Ishikawa (cell line): ENCODE data around the gene COL26A1.

Experiments used
- CEBPB ChIP-seq: IDR thresholded peaks from 2 replicates; pipeline ENCODE4 v1.6.1; 2012
- CREB1 ChIP-seq: IDR thresholded peaks from 2 replicates; pipeline ENCODE4 v1.6.1; 2012; ENCODE audit warnings: low read depth
- EGR1 ChIP-seq: IDR thresholded peaks from 2 replicates; pipeline ENCODE4 v1.6.1; 2012
- EP300 ChIP-seq: IDR thresholded peaks from 2 replicates; pipeline ENCODE4 v1.6.1; 2012; ENCODE audit warnings: borderline replicate concordance
- FOXM1 ChIP-seq: IDR thresholded peaks from 2 replicates; pipeline ENCODE4 v1.6.1; 2012; ENCODE audit warnings: low read depth, borderline replicate concordance
- NFIC ChIP-seq: IDR thresholded peaks from 2 replicates; pipeline ENCODE4 v1.6.1; 2012
- RAD21 ChIP-seq: IDR thresholded peaks from 2 replicates; pipeline ENCODE4 v1.6.1; 2012; ENCODE audit warnings: low read depth
- REST ChIP-seq: IDR thresholded peaks from 2 replicates; pipeline ENCODE4 v1.6.1; 2012; ENCODE audit warnings: low read depth, mild to moderate bottlenecking
- TAF1 ChIP-seq: IDR thresholded peaks from 2 replicates; pipeline ENCODE4 v1.6.1; 2012; ENCODE audit warnings: low read depth, mild to moderate bottlenecking
- TCF12 ChIP-seq: IDR thresholded peaks from 2 replicates; pipeline ENCODE4 v1.6.1; 2012; ENCODE audit warnings: low read depth
- TEAD4 ChIP-seq: IDR thresholded peaks from 2 replicates; pipeline ENCODE4 v1.6.1; 2012
- USF1 ChIP-seq: IDR thresholded peaks from 2 replicates; pipeline ENCODE4 v1.6.1; 2012
- YY1 ChIP-seq: IDR thresholded peaks from 2 replicates; pipeline ENCODE4 v1.6.1; 2012; ENCODE audit warnings: low read depth
- ZBTB7A ChIP-seq: IDR thresholded peaks from 2 replicates; pipeline ENCODE4 v1.6.1; 2012; ENCODE audit warnings: low read depth
- TF ChIP-seq, protein P1 (sequence below): IDR thresholded peaks from 2 replicates; pipeline ENCODE4 v1.6.1; 2012

COL26A1 gene

DNA sequence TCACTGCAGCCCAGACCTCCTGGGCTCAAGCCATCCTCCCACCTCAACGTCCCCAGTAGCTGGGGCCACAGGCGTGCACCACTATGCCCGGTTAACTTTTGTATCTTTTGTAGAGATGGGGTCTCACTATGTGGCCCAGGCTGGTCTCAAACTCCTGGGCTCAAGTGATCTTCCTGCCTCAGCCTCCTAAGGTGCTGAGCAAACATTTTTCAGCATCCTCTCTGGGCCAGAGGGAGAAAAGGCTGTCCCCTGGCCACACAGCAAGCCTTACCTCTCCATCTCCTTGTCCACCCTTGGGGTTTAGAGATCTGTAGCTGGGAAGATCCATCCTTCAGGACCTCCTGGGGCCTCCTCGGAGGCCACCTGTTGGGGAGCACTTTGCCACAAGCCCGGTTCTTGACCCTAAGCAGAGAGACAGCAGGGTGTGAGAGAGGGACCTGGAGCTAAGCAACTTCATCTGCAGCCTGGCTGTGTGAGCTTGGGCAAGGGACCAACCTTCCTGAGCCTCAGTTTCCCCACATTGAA, 180.6 kb downstream of the COL26A1 start:
- TF ChIP-seq YY1 (no peak), EGR1 (no peak), REST (no peak), CEBPB (no peak), TAF1 (no peak), TEAD4 (no peak), FOXM1 (no peak)

- TF ChIP-seq TAF1 = no peak
- TF ChIP-seq, protein P1, sequence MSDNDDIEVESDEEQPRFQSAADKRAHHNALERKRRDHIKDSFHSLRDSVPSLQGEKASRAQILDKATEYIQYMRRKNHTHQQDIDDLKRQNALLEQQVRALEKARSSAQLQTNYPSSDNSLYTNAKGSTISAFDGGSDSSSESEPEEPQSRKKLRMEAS = no peak
- TF ChIP-seq RAD21 = no peak
- no peak for TF ChIP-seq EGR1
- TF ChIP-seq FOXM1 = no peak
These were observed 181.2 kb downstream of the COL26A1 start for GRCh38 chr7:101543846-101544245.

DNA sequence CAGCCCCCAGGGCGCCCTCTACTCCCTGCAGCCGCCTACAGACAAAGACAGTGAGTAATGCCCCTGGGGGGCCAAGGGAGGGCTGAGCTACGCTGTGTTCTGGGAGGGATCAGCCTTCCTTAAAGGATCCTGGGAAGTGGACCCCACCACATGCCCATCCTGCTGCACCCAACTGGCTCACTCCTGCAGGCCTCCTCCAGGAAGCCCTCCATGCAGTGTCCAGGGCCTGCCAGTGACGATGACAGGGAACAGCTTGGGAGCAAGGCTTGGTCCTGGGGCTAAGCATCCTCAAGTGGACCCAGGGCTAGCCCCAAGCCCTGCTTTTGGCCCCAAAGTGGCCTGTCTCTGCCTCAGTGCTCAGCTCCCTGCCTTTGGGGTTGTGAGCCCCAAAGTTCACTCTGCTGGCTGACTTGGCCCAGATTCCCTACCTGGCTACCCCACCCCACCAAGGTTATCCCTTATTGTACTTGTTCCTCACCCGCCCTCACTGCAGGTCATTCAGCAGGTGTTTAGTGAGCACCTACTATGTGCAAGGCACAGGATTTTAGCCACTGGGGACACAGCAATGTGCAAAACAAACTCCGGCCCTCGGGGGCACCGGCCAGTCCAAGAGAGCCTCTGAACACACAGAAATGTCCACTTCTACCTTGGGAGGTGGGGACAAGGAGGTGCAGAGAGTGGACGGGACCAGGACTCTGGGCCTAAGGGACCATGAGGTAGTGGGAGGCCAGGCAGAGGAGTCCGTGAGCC, 182.9 kb downstream of the COL26A1 start:
- no peak for TF ChIP-seq EGR1
- no peak for TF ChIP-seq CEBPB
- TF ChIP-seq EP300 = no peak

- TF ChIP-seq YY1 = no peak
- TF ChIP-seq NFIC = no peak
- no peak for TF ChIP-seq TEAD4
- no peak for TF ChIP-seq REST
- TF ChIP-seq, protein P1 = no peak
- TF ChIP-seq CREB1 = no peak
- TF ChIP-seq RAD21 = no peak
- TF ChIP-seq USF1 = no peak
- TF ChIP-seq FOXM1 = no peak
- no peak for TF ChIP-seq EGR1
- no peak for TF ChIP-seq CEBPB
- TF ChIP-seq EP300 = no peak
- TF ChIP-seq TAF1 = no peak
- no peak for TF ChIP-seq ZBTB7A
- TF ChIP-seq TCF12 = no peak
These were observed 183.7 kb downstream of the COL26A1 start for GRCh38 chr7:101546308-101546936.

- no peak for TF ChIP-seq REST
- no peak for TF ChIP-seq CREB1
- TF ChIP-seq TAF1 = no peak
- no peak for TF ChIP-seq YY1
- TF ChIP-seq USF1 = no peak
- no peak for TF ChIP-seq TCF12
- no peak for TF ChIP-seq ZBTB7A
These were observed 184.6 kb downstream of the COL26A1 start for GRCh38 chr7:101547022-101547915.
